Coronary artery (tissue), 2 donors: ENCODE data around the gene IRAG1.

Experiments used
- DNase-seq: peaks from one replicate; pipeline ENCODE4 v3.0.0-alpha.2; 2017; ENCODE audit warnings: low spot score
- H3K27ac ChIP-seq, 2 donors: fragments of 200-600 bp; sonication (generic); one replicate each; pipeline ENCODE4 v1.5.1; 2016 to 2019
- H3K4me3 ChIP-seq: fragments of 200-600 bp; sonication (generic); 2 replicates; pipeline ENCODE4 v1.5.1; 2016; ENCODE audit warnings: mild to moderate bottlenecking, moderate library complexity
- TF ChIP-seq, protein P1 (sequence below): fragments of 200-600 bp; sonication (generic); IDR thresholded peaks from one replicate; pipeline ENCODE4 v1.5.1; 2019; ENCODE audit warnings: antibody characterized with exemption

The IRAG1 gene, protein sequence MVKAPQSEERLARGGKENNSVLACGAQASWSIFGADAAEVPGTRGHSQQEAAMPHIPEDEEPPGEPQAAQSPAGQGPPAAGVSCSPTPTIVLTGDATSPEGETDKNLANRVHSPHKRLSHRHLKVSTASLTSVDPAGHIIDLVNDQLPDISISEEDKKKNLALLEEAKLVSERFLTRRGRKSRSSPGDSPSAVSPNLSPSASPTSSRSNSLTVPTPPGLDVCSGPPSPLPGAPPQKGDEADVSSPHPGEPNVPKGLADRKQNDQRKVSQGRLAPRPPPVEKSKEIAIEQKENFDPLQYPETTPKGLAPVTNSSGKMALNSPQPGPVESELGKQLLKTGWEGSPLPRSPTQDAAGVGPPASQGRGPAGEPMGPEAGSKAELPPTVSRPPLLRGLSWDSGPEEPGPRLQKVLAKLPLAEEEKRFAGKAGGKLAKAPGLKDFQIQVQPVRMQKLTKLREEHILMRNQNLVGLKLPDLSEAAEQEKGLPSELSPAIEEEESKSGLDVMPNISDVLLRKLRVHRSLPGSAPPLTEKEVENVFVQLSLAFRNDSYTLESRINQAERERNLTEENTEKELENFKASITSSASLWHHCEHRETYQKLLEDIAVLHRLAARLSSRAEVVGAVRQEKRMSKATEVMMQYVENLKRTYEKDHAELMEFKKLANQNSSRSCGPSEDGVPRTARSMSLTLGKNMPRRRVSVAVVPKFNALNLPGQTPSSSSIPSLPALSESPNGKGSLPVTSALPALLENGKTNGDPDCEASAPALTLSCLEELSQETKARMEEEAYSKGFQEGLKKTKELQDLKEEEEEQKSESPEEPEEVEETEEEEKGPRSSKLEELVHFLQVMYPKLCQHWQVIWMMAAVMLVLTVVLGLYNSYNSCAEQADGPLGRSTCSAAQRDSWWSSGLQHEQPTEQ

DNA sequence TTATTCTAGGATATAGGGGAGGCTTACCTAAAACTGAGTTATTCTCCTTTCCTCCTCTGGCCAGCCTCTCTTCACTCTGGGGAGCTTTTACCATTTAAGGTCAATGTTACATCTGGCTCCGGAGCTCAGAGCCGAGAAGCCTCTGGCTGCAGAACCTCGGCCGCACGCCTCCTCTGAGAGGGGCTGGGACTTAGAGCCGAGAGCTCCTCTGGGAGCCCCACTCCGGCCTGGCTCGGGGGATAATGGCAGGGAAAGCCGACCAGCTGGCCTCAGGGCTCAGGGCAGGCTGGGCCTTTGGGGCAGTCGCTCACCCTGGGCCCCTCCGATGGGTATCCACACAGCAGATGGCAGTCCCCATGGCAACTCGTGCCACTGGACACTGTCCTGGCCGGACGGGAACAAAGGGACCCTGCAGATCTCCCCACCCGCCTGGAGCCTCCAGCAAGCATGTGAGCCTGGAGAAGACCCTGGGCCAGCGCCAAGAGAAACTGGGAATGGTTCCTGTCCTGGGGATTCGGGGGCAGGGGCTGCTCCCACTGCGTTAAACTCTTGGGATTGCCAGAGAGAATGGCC lies at the start of gene IRAG1:
Gene IRAG1 (minus strand): TSS at position 247 of the 573 bp plus-strand sequence. CDS start 153 bp downstream, at position 94.
- TF ChIP-seq, protein P1, sequence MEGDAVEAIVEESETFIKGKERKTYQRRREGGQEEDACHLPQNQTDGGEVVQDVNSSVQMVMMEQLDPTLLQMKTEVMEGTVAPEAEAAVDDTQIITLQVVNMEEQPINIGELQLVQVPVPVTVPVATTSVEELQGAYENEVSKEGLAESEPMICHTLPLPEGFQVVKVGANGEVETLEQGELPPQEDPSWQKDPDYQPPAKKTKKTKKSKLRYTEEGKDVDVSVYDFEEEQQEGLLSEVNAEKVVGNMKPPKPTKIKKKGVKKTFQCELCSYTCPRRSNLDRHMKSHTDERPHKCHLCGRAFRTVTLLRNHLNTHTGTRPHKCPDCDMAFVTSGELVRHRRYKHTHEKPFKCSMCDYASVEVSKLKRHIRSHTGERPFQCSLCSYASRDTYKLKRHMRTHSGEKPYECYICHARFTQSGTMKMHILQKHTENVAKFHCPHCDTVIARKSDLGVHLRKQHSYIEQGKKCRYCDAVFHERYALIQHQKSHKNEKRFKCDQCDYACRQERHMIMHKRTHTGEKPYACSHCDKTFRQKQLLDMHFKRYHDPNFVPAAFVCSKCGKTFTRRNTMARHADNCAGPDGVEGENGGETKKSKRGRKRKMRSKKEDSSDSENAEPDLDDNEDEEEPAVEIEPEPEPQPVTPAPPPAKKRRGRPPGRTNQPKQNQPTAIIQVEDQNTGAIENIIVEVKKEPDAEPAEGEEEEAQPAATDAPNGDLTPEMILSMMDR: no peak
- DNase-seq: peak; percentile 91
- peak within 1 kb of the TSS; percentile 79 for H3K4me3 ChIP-seq
- H3K27ac ChIP-seq: peak within 1 kb of the TSS; percentile 97 to 99

GRCh38 chr11:10742460-10743208 lies 49.1 kb upstream of the IRAG1 start:
- DNase-seq: no peak
- H3K4me3 ChIP-seq: no peak overlapping the region
- TF ChIP-seq, protein P1: no peak
- H3K27ac ChIP-seq: no peak overlapping the region

GRCh38 chr11:10735481-10736475 lies 42.2 kb upstream of the IRAG1 start:
- DNase-seq: peak; percentile 97
- TF ChIP-seq, protein P1: peak; percentile 99
- peak overlapping the region; percentile 22 to 70 for H3K27ac ChIP-seq
- peak overlapping the region; percentile 55 for H3K4me3 ChIP-seq

DNA sequence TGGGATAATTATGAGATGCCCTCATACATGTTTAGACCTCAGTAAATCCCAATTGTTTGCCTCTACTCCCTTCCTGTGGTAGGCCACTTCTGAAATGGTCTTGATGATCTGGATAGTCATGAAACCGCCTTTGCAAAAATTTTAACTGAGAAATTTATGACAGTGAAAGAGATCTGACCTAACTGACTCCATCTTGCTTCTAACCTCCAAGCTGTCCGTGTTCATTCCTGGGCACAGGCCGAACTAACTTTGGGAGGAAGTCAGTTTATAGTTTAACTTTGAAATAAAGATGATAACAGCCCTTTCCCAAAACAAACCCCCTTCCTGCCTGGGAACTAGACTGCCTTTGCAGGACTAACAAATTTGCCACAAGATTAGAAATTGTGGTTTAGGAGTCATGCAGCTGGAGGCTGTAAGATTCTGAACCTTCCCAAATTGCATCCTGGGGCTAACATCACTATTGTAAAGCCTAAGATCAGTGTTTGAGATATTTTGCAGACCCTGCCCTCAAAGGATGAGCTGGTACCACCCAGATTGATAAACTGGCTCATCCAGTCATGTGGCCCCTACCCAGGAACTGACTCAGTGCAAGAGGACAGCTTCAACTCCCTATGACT lies 37.6 kb upstream of the IRAG1 start:
- TF ChIP-seq, protein P1: no peak

GRCh38 chr11:10730151-10730550 lies 36.6 kb upstream of the IRAG1 start:
- TF ChIP-seq, protein P1: no peak
- peak; percentile 64 for DNase-seq
- H3K4me3 ChIP-seq: no peak overlapping the region
- H3K27ac ChIP-seq: no peak overlapping the region

More for the DNA sequence above, 37.6 kb upstream of the IRAG1 start:
- Histone ChIP-seq H3K4me3 (no peak overlapping the region), H3K27ac (no peak overlapping the region)
- DNase-seq: no peak
